ENCODE data around the gene EPB41L4A. TPM values are rescaled to one million over a fixed set of nuclear protein-coding genes. Genes with fewer than 3 reads are reported as not detected.

Gene EPB41L4A
- total RNA-seq, 2 donors from 2014 or later: 9.7 to 12.2 TPM

DNA sequence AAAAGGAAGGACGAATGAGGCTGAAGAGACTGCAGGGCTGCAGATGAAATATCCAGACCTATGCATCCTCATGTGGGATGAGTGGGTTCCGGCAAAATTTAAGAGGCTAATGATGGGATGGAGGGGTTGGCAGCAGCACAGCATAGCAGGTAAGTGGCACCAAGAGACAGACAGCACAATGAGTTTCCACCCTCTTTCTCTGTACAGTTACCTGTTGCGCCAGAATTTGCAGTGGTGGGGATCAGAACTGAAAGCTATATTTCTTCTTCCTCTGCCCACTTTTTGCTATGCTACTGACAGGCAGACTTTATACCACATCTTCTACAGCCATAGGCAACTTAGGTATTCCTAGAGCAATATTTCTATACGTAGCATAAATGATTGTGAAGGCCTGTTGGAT lies 227.0 kb downstream of the EPB41L4A start:
- Histone ChIP-seq H3K9me3 (no peaks in the 10 kb centered on the region), H3K27me3 (replicated peaks; ENCODE audit: insufficient read depth) (no peaks in the 10 kb centered on the region), H3K4me1 (ENCODE audit: control insufficient read depth in 1 of 2, low read depth in 2 of 2) (no peaks in the 10 kb centered on the region), H3K27ac (no peak overlapping the region), H3K4me3 (no peak overlapping the region), H3K36me3 (no peaks in the 10 kb centered on the region)
- TF ChIP-seq, protein P1, sequence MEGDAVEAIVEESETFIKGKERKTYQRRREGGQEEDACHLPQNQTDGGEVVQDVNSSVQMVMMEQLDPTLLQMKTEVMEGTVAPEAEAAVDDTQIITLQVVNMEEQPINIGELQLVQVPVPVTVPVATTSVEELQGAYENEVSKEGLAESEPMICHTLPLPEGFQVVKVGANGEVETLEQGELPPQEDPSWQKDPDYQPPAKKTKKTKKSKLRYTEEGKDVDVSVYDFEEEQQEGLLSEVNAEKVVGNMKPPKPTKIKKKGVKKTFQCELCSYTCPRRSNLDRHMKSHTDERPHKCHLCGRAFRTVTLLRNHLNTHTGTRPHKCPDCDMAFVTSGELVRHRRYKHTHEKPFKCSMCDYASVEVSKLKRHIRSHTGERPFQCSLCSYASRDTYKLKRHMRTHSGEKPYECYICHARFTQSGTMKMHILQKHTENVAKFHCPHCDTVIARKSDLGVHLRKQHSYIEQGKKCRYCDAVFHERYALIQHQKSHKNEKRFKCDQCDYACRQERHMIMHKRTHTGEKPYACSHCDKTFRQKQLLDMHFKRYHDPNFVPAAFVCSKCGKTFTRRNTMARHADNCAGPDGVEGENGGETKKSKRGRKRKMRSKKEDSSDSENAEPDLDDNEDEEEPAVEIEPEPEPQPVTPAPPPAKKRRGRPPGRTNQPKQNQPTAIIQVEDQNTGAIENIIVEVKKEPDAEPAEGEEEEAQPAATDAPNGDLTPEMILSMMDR (IDR thresholded peaks at IDR 0.05): no peak
- ATAC-seq (ENCODE audit: insufficient number of reproducible peaks, low FRiP score, low read depth) (no peak), DNase-seq (ENCODE audit: low spot score) (no peak)

DNA sequence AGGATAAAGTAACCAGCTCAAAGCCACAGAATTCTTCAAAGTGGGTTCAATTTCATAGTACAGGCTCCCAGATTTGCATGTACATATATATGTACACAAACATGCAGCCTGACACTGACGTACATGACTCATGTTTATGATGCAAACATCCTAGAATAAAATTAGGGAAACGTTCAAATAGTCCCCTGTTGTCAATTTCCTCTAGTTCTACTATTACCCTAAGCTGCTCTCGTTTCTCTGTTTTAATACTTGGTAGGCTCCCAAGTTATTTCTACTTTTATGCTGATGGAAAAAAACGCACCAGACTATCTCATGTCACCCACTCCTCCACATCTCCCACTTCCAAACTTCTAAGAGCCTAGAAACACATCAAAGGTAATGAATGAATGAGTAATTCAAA lies 229.7 kb downstream of the EPB41L4A start:
- DNase-seq (ENCODE audit: low spot score): no peak
- H3K27me3 ChIP-seq (replicated peaks; ENCODE audit: insufficient read depth): no peaks in the 10 kb centered on the region
- H3K27ac ChIP-seq: no peak overlapping the region
- no peaks in the 10 kb centered on the region for H3K9me3 ChIP-seq
- no peaks in the 10 kb centered on the region for H3K36me3 ChIP-seq
- TF ChIP-seq, protein P1 (IDR thresholded peaks at IDR 0.05): no peak
- H3K4me3 ChIP-seq: no peak overlapping the region
- no peaks in the 10 kb centered on the region for H3K4me1 ChIP-seq (ENCODE audit: control insufficient read depth in 1 of 2, low read depth in 2 of 2)
- no peak for ATAC-seq (ENCODE audit: insufficient number of reproducible peaks, low FRiP score, low read depth)

DNA sequence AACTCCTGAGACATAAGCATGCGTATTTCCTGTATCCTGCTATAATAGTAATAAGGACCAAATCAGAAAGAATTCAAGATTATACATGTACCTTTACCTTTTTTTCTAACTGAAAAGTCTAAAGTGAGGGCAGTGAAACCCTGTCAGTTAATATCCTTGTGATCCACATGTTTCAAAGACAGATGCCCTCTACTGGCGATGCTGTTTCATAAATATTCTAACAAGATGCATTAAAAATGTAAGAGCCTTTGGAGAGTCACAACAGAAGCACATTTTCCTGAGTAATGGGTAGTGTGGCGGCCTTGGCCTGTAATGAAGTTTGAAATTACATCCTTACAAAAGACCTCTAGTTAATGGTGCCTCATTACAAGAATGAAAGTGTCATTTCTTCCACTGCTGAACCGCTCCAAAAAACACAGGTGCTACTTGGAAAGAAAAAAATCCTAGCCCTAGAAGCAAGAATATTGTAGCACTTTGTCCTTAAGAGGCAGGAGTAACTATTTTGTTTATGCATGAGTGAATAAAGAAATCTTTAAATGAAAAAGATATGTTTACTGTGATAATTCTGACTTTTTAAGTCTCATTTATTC lies 232.6 kb downstream of the EPB41L4A start:
- no peaks in the 10 kb centered on the region for H3K36me3 ChIP-seq
- no peaks in the 10 kb centered on the region for H3K4me1 ChIP-seq (ENCODE audit: control insufficient read depth in 1 of 2, low read depth in 2 of 2)
- H3K27me3 ChIP-seq (replicated peaks; ENCODE audit: insufficient read depth): no peaks in the 10 kb centered on the region
- no peaks in the 10 kb centered on the region for H3K9me3 ChIP-seq
- TF ChIP-seq, protein P1 (IDR thresholded peaks at IDR 0.05): peak; percentile 40
- H3K4me3 ChIP-seq: no peak overlapping the region
- ATAC-seq (ENCODE audit: insufficient number of reproducible peaks, low FRiP score, low read depth) (no peak), DNase-seq (ENCODE audit: low spot score) (no peak)
- H3K27ac ChIP-seq: no peak overlapping the region

DNA sequence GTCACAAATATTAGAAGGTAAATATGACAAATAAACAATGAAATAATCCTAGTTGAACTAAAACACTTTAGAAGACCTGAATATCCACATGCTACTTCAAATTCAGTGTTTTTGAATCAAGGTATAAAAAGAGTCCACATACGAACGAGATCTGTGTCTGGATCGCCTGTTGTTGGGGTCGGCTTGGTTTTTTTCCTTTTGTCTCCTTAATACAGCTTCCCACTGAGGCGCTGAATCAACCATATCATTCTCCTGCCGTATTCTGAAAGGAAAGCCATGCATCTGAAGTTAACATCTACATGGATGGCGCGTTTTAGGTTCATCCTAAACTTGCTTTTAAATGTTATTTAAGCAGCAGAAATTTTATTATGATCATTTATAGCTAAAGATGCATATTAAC lies 235.2 kb downstream of the EPB41L4A start:
- Histone ChIP-seq H3K4me3 (no peak overlapping the region), H3K27me3 (replicated peaks; ENCODE audit: insufficient read depth) (no peaks in the 10 kb centered on the region), H3K27ac (no peak overlapping the region), H3K36me3 (no peaks in the 10 kb centered on the region), H3K9me3 (no peaks in the 10 kb centered on the region), H3K4me1 (ENCODE audit: control insufficient read depth in 1 of 2, low read depth in 2 of 2) (no peaks in the 10 kb centered on the region)
- no peak for DNase-seq (ENCODE audit: low spot score)
- ATAC-seq (ENCODE audit: insufficient number of reproducible peaks, low FRiP score, low read depth): no peak
- TF ChIP-seq, protein P1 (IDR thresholded peaks at IDR 0.05): no peak

DNA sequence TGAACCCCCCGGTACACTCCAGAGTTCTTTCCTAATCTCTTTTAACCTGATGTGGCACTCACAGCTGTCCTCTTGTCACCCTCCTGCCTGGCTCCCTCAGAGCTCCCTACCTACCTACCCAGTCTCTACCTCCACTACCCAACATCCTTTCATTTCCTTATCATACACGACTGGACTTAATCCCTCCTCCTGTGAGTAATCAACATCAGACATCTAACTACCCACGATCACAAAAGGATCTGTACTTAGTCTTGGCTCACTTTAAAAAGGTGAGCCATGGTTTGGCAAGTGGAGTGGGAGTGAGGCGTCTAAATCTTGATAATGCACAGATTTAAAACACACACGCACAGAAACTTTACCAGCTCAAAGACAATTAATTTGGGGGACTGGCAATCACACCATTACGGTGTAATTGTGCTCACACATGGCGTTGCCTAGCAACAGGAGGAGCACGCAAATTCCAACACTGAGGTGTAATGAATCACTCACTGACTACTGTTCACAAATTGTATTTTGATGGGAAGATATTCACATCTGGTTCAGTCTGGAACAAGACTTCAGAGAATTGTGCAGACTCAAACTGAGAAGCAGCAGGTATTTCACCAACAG lies 235.9 kb downstream of the EPB41L4A start:
- ATAC-seq (ENCODE audit: insufficient number of reproducible peaks, low FRiP score, low read depth): no peak
- TF ChIP-seq, protein P1 (IDR thresholded peaks at IDR 0.05): no peak
- H3K27ac ChIP-seq: no peak overlapping the region

More for the DNA sequence above, 235.9 kb downstream of the EPB41L4A start:
- Histone ChIP-seq H3K4me3 (no peak overlapping the region), H3K4me1 (ENCODE audit: control insufficient read depth in 1 of 2, low read depth in 2 of 2) (no peaks in the 10 kb centered on the region), H3K27me3 (replicated peaks; ENCODE audit: insufficient read depth) (no peaks in the 10 kb centered on the region), H3K36me3 (no peaks in the 10 kb centered on the region), H3K9me3 (no peaks in the 10 kb centered on the region)
- DNase-seq (ENCODE audit: low spot score): no peak

Measured in thoracic aorta (tissue), 2 donors.